MG63 (cell line): Measurements from ENCODE around the gene MYLK4. TPM values are rescaled to one million over a fixed set of nuclear protein-coding genes. Genes with fewer than 3 reads are reported as not detected.
A peak's percentile ranks its signal among the peaks of the same experiment; 100 is the strongest.

ENCODE experiments used
- DNase-seq: peaks from one replicate; pipeline ENCODE4 v3.0.0-alpha.2; 2020
- H3K27me3 ChIP-seq: fragments of 250-450 bp; sonication (Bioruptor Pico); 2 replicates; pipeline ENCODE4 v1.5.1; 2020; ENCODE audit warnings: mild to moderate bottlenecking, moderate library complexity
- H3K36me3 ChIP-seq: fragments of 250-450 bp; sonication (Bioruptor Pico); 2 replicates; pipeline ENCODE4 v1.5.1; 2020; ENCODE audit warnings: mild to moderate bottlenecking, moderate library complexity
- H3K4me3 ChIP-seq: fragments of 250-450 bp; sonication (Bioruptor Pico); 2 replicates; pipeline ENCODE4 v1.5.1; 2020; ENCODE audit warnings: mild to moderate bottlenecking, moderate library complexity
- H3K9me3 ChIP-seq: fragments of 250-450 bp; sonication (Bioruptor Pico); 2 replicates; pipeline ENCODE4 v1.5.1; 2020; ENCODE audit warnings: mild to moderate bottlenecking, moderate library complexity
- total RNA-seq: library from RNA; depleted of rRNA; stranded (reverse); fragments of >200 nt; shearing (Covaris generic); gene quantifications from 2 replicates; pipeline ENCODE4 v1.2.3, GENCODE V29; 2014; ENCODE audit warnings: low replicate concordance

MYLK4 gene
- total RNA-seq, 1 experiment from 2014 or later, result not detected

GRCh38 chr6:2749969-2750600 lies 637 bp downstream of the MYLK4 start:
- no peaks in the 10 kb centered on the region for H3K36me3 ChIP-seq
- no peaks in the 10 kb centered on the region; the same call in 1 of the 2 replicates for H3K27me3 ChIP-seq
- no peak overlapping the region for H3K4me3 ChIP-seq
- H3K9me3 ChIP-seq, result no peaks in the 10 kb centered on the region
- DNase-seq, result peak; percentile 26

- DNase-seq, result no peak
- Histone ChIP-seq H3K27me3 (no peaks in the 10 kb centered on the region; the same call in 1 of the 2 replicates), H3K9me3 (no peaks in the 10 kb centered on the region), H3K36me3 (no peaks in the 10 kb centered on the region), H3K4me3 (no peak overlapping the region)
These were observed 2.5 kb downstream of the MYLK4 start for GRCh38 chr6:2748183-2748582.

GRCh38 chr6:2746557-2747061 lies 4.1 kb downstream of the MYLK4 start:
- no peak for DNase-seq
- H3K27me3 ChIP-seq, result no peaks in the 10 kb centered on the region
- no peaks in the 10 kb centered on the region for H3K9me3 ChIP-seq
- H3K36me3 ChIP-seq, result no peaks in the 10 kb centered on the region
- H3K4me3 ChIP-seq, result no peak overlapping the region

- Histone ChIP-seq H3K36me3 (no peaks in the 10 kb centered on the region), H3K27me3 (no peaks in the 10 kb centered on the region), H3K9me3 (no peaks in the 10 kb centered on the region), H3K4me3 (no peak overlapping the region)
- DNase-seq, result no peak
These were observed 5.5 kb downstream of the MYLK4 start for GRCh38 chr6:2745246-2745645.

- no peaks in the 10 kb centered on the region for H3K36me3 ChIP-seq
- no peaks in the 10 kb centered on the region for H3K27me3 ChIP-seq
- no peak for DNase-seq
- H3K9me3 ChIP-seq, result no peaks in the 10 kb centered on the region
- H3K4me3 ChIP-seq, result no peak overlapping the region
These were observed 5.9 kb downstream of the MYLK4 start for GRCh38 chr6:2744778-2745177.

- no peak for DNase-seq
- no peaks in the 10 kb centered on the region for H3K27me3 ChIP-seq
- no peaks in the 10 kb centered on the region for H3K9me3 ChIP-seq
- H3K36me3 ChIP-seq, result no peaks in the 10 kb centered on the region
- no peak overlapping the region for H3K4me3 ChIP-seq
These were observed 6.4 kb downstream of the MYLK4 start for GRCh38 chr6:2744209-2744771.

GRCh38 chr6:2743280-2744208 lies 7.2 kb downstream of the MYLK4 start:
- Histone ChIP-seq H3K9me3 (no peaks in the 10 kb centered on the region), H3K4me3 (no peak overlapping the region), H3K36me3 (no peaks in the 10 kb centered on the region), H3K27me3 (no peaks in the 10 kb centered on the region)
- no peak for DNase-seq

- Histone ChIP-seq H3K4me3 (no peak overlapping the region), H3K9me3 (no peaks in the 10 kb centered on the region), H3K27me3 (no peaks in the 10 kb centered on the region), H3K36me3 (no peaks in the 10 kb centered on the region)
- no peak for DNase-seq
These were observed 9.0 kb downstream of the MYLK4 start for GRCh38 chr6:2741756-2742155.

GRCh38 chr6:2740581-2740980 lies 10.1 kb downstream of the MYLK4 start:
- Histone ChIP-seq H3K36me3 (no peaks in the 10 kb centered on the region), H3K9me3 (no peaks in the 10 kb centered on the region), H3K27me3 (no peaks in the 10 kb centered on the region), H3K4me3 (no peak overlapping the region)
- no peak for DNase-seq

- no peak for DNase-seq
- H3K27me3 ChIP-seq, result no peaks in the 10 kb centered on the region
- H3K4me3 ChIP-seq, result no peak overlapping the region
- H3K9me3 ChIP-seq, result no peaks in the 10 kb centered on the region
- H3K36me3 ChIP-seq, result no peaks in the 10 kb centered on the region
These were observed 11.4 kb downstream of the MYLK4 start for GRCh38 chr6:2739335-2739734.

- H3K27me3 ChIP-seq, result no peaks in the 10 kb centered on the region
- no peaks in the 10 kb centered on the region for H3K9me3 ChIP-seq
- DNase-seq, result peak; percentile 17
- H3K4me3 ChIP-seq, result no peak overlapping the region
- H3K36me3 ChIP-seq, result no peaks in the 10 kb centered on the region
These were observed 12.2 kb downstream of the MYLK4 start for GRCh38 chr6:2738373-2738979.

GRCh38 chr6:2737885-2738284 lies 12.8 kb downstream of the MYLK4 start:
- no peak for DNase-seq
- no peak overlapping the region for H3K4me3 ChIP-seq
- no peaks in the 10 kb centered on the region for H3K36me3 ChIP-seq
- H3K9me3 ChIP-seq, result no peaks in the 10 kb centered on the region
- no peaks in the 10 kb centered on the region for H3K27me3 ChIP-seq

GRCh38 chr6:2734488-2735166 lies 16.1 kb downstream of the MYLK4 start:
- no peak overlapping the region for H3K4me3 ChIP-seq
- no peaks in the 10 kb centered on the region for H3K9me3 ChIP-seq
- DNase-seq, result no peak
- H3K27me3 ChIP-seq, result no peaks in the 10 kb centered on the region
- no peaks in the 10 kb centered on the region for H3K36me3 ChIP-seq

GRCh38 chr6:2733736-2734480 lies 16.8 kb downstream of the MYLK4 start:
- Histone ChIP-seq H3K4me3 (no peak overlapping the region), H3K27me3 (no peaks in the 10 kb centered on the region), H3K36me3 (no peaks in the 10 kb centered on the region), H3K9me3 (no peaks in the 10 kb centered on the region)
- no peak for DNase-seq

GRCh38 chr6:2733324-2733723 lies 17.4 kb downstream of the MYLK4 start:
- no peaks in the 10 kb centered on the region for H3K9me3 ChIP-seq
- H3K4me3 ChIP-seq, result no peak overlapping the region
- H3K36me3 ChIP-seq, result no peaks in the 10 kb centered on the region
- DNase-seq, result no peak
- H3K27me3 ChIP-seq, result no peaks in the 10 kb centered on the region

GRCh38 chr6:2732503-2733089 lies 18.1 kb downstream of the MYLK4 start:
- Histone ChIP-seq H3K27me3 (no peaks in the 10 kb centered on the region), H3K4me3 (no peak overlapping the region), H3K36me3 (no peaks in the 10 kb centered on the region), H3K9me3 (no peaks in the 10 kb centered on the region)
- DNase-seq, result no peak
